GM12875 (cell line): ENCODE data around the gene PLA2G15.

Experiments used
- H3K4me3 ChIP-seq: one replicate; pipeline ENCODE4 v1.5.1; 2011; ENCODE audit warnings: low read depth, low read length, control low read depth
- CTCF ChIP-seq: IDR thresholded peaks from 2 replicates; pipeline ENCODE4 v1.5.1; 2011; ENCODE audit warnings: low read depth, mild to moderate bottlenecking, control low read depth, inconsistent platforms, low read length, moderate library complexity, borderline replicate concordance; ENCODE audit not compliant: insufficient read depth

Gene PLA2G15

GRCh38 chr16:68227850-68228553, 17.2 kb upstream of the PLA2G15 start:
- H3K4me3 ChIP-seq = no peak overlapping the region
- no peak for TF ChIP-seq CTCF

- TF ChIP-seq CTCF = no peak
- H3K4me3 ChIP-seq = no peak overlapping the region
Observed at GRCh38 chr16:68228652-68229051, 16.5 kb upstream of the PLA2G15 start.

GRCh38 chr16:68229431-68230175, 15.6 kb upstream of the PLA2G15 start:
- no peak overlapping the region for H3K4me3 ChIP-seq
- peak; percentile 82 for TF ChIP-seq CTCF

GRCh38 chr16:68230176-68230571, 15.0 kb upstream of the PLA2G15 start:
- H3K4me3 ChIP-seq = no peak overlapping the region
- no peak for TF ChIP-seq CTCF

- no peak overlapping the region for H3K4me3 ChIP-seq
- no peak for TF ChIP-seq CTCF
Observed at GRCh38 chr16:68230956-68231355, 14.2 kb upstream of the PLA2G15 start.

GRCh38 chr16:68231384-68232136, 13.6 kb upstream of the PLA2G15 start:
- TF ChIP-seq CTCF = no peak
- H3K4me3 ChIP-seq = no peak overlapping the region
